Measurements from ENCODE around the gene GPR146.
"Not testable (repeated sequence)": the region's sequence is repeated elsewhere in the genome, so short reads cannot be mapped to it uniquely, and the experiment has no call there.

Gene GPR146

GRCh38 chr7:1059200-1060091 is 15.1 kb downstream of the GPR146 start:
- peak; percentile 59 for DNase-seq

- no peak for DNase-seq
Measured at GRCh38 chr7:1060315-1061072, 16.1 kb downstream of the GPR146 start.

GRCh38 chr7:1061180-1061579 is 16.8 kb downstream of the GPR146 start:
- DNase-seq: no peak

GRCh38 chr7:1062296-1063294 is 18.2 kb downstream of the GPR146 start:
- DNase-seq: no peak

GRCh38 chr7:1063361-1063760 is 19.0 kb downstream of the GPR146 start:
- no peak for DNase-seq

GRCh38 chr7:1064581-1064980 is 20.2 kb downstream of the GPR146 start:
- no peak for DNase-seq

- DNase-seq: no peak
Measured at GRCh38 chr7:1065263-1065584, 20.9 kb downstream of the GPR146 start.

GRCh38 chr7:1065585-1066241 is 21.4 kb downstream of the GPR146 start:
- peak; percentile 99 for DNase-seq

- no peak for DNase-seq
Measured at GRCh38 chr7:1066242-1066588, 21.9 kb downstream of the GPR146 start.

GRCh38 chr7:1068013-1068412 is 23.7 kb downstream of the GPR146 start:
- DNase-seq: no peak

- no peak for DNase-seq
Measured at GRCh38 chr7:1068619-1069018, 24.3 kb downstream of the GPR146 start.

- no peak for DNase-seq
Measured at GRCh38 chr7:1070544-1071011, 26.2 kb downstream of the GPR146 start.

GRCh38 chr7:1071731-1072254 is 27.4 kb downstream of the GPR146 start:
- DNase-seq: no peak

- no peak for DNase-seq
Measured at GRCh38 chr7:1073142-1073977, 29.0 kb downstream of the GPR146 start.

GRCh38 chr7:1074018-1074417 is 29.7 kb downstream of the GPR146 start:
- DNase-seq: not testable (repeated sequence)

- no peak for DNase-seq
Measured at GRCh38 chr7:1074593-1075431, 30.5 kb downstream of the GPR146 start.

- DNase-seq: no peak
Measured at GRCh38 chr7:1076184-1077072, 32.1 kb downstream of the GPR146 start.

- DNase-seq: no peak
Measured at GRCh38 chr7:1078519-1078918, 34.2 kb downstream of the GPR146 start.

- no peak for DNase-seq
Measured at GRCh38 chr7:1078985-1079384, 34.6 kb downstream of the GPR146 start.
